Panc1 (cell line): Measurements from ENCODE around the gene STRIP1. TPM values are rescaled to one million over a fixed set of nuclear protein-coding genes. Genes with fewer than 3 reads are reported as not detected.

Experiments
- ATAC-seq: fragments of 200-7000 bp; cut with Tn5 transposase; 2 replicates; pipeline ENCODE4 v1.9.1; 2020; ENCODE audit warnings: mild to moderate bottlenecking, moderate library complexity
- BruUV-seq: library from RNA; stranded (reverse); fragments of 400-500 nt; replicated peaks from 2 replicates; lab custom pipeline; 2021; lab: Mats Ljungman, UMichigan
- CTCF ChIA-PET: fragments of 300-600 bp; sonication (Branson Sonifier 250); formaldehyde crosslinking; loops from one replicate; lab custom pipeline; 2022; ENCODE audit warnings: antibody characterized with exemption; lab: Charles Lee
- POLR2A ChIA-PET: fragments of 300-600 bp; sonication (Branson Sonifier 250); formaldehyde crosslinking; loops from one replicate; lab custom pipeline; 2022; ENCODE audit warnings: antibody characterized with exemption; lab: Charles Lee
- DNase-seq: peaks from one replicate; pipeline ENCODE4 v3.0.0-alpha.2; 2010; ENCODE audit warnings: low read depth, low spot score
- H3K27ac ChIP-seq: 2 replicates; pipeline ENCODE4 v1.5.1; 2011; ENCODE audit warnings: mild to moderate bottlenecking, low read length, inconsistent platforms
- H3K27me3 ChIP-seq: fragments of 200-500 bp; sonication (Bioruptor generic); 2 replicates; pipeline ENCODE4 v1.6.0; 2014; ENCODE audit warnings: low read length, inconsistent platforms; ENCODE audit not compliant: control insufficient read depth, insufficient read depth
- H3K36me3 ChIP-seq: fragments of 200-500 bp; sonication (Bioruptor generic); 2 replicates; pipeline ENCODE4 v1.5.1; 2014; ENCODE audit warnings: inconsistent platforms, mild to moderate bottlenecking, low read length, moderate library complexity; ENCODE audit not compliant: control insufficient read depth, insufficient read depth
- H3K4me1 ChIP-seq: 2 replicates; pipeline ENCODE4 v1.5.1; 2011; ENCODE audit warnings: inconsistent platforms, mild to moderate bottlenecking, low read length, moderate library complexity; ENCODE audit not compliant: control insufficient read depth, insufficient read depth
- H3K4me3 ChIP-seq, 2 experiments: 2 replicates each; pipeline ENCODE4 v1.5.1; 2011 to 2012; ENCODE audit warnings: low read depth in 2 of 2, low read length in 2 of 2, mild to moderate bottlenecking in 2 of 2, inconsistent platforms in 1 of 2, moderate library complexity in 1 of 2
- H3K9me3 ChIP-seq: fragments of 200-500 bp; sonication (Bioruptor generic); 2 replicates; pipeline ENCODE4 v1.5.1; 2014; ENCODE audit warnings: low read depth, mild to moderate bottlenecking, inconsistent platforms, low read length, moderate library complexity; ENCODE audit not compliant: control insufficient read depth, insufficient read depth
- CTCF ChIP-seq: fragments of 450-650 bp; IDR thresholded peaks from 2 replicates; pipeline ENCODE4 v1.5.1; 2017; ENCODE audit warnings: mild to moderate bottlenecking
- POLR2AphosphoS5 ChIP-seq: IDR thresholded peaks from 2 replicates; pipeline ENCODE4 v1.6.1; 2012; ENCODE audit warnings: mild to moderate bottlenecking, low read depth, low read length, moderate library complexity
- REST ChIP-seq, 2 experiments: IDR thresholded peaks; 2 replicates each; pipeline ENCODE4 v1.6.1; 2011 to 2012; ENCODE audit warnings: low read depth in 2 of 2, control low read depth in 1 of 2, low read length in 1 of 2, mild to moderate bottlenecking in 1 of 2, moderate library complexity in 1 of 2; ENCODE audit not compliant: insufficient read depth in 1 of 2
- SIN3A ChIP-seq: IDR thresholded peaks from 2 replicates; pipeline ENCODE4 v1.6.1; 2012; ENCODE audit warnings: low read depth, mild to moderate bottlenecking, low read length, moderate library complexity, borderline replicate concordance; ENCODE audit not compliant: insufficient read depth
- TCF7L2 ChIP-seq: IDR thresholded peaks from 2 replicates; pipeline ENCODE4 v1.6.1; 2011; ENCODE audit warnings: mild to moderate bottlenecking, low read depth, low read length, inconsistent platforms
- in situ Hi-C: cut with HindIII; loops from 2 replicates; pipeline ENCODE4 v1.10.0; 2016; ENCODE audit warnings: low sequenced_read_pairs, low pct_unique_long_range_greater_than_20kb
- intact Hi-C: fragments of 100-400 bp; cut with micrococcal nuclease; formaldehyde crosslinking; loops from one replicate; pipeline ENCODE4 v1.10.0; 2022; ENCODE audit not compliant: unreplicated experiment
- total RNA-seq: library from RNA; stranded (reverse); gene quantifications from one replicate; pipeline ENCODE4 v1.2.1, GENCODE V29; 2021; ENCODE audit not compliant: unreplicated experiment

The STRIP1 gene
- total RNA-seq, 1 experiment from 2014 or later: 26.1 TPM

- ChIA-PET CTCF (no interaction called here), POLR2A (no interaction called here)
- in situ Hi-C loops: no loop called here
- H3K36me3 ChIP-seq: no peaks in the 10 kb centered on the region
- BruUV-seq: no TSS peak
- TF ChIP-seq TCF7L2 (no peak), REST (IDR thresholded peaks at IDR 0.05; ENCODE audit: insufficient read depth in 1 of 2, low read depth in 2 of 2, low read length in 1 of 2) (no peak), CTCF (no peak), SIN3A (no peak), POLR2AphosphoS5 (no peak)
- peaks cover 3% of the 10 kb centered on the region for H3K27me3 ChIP-seq
- intact Hi-C loops: no loop called here
- ATAC-seq (no peak), DNase-seq (no peak)
- no peak overlapping the region for H3K27ac ChIP-seq
- no peak overlapping the region for H3K4me3 ChIP-seq
- no peaks in the 10 kb centered on the region for H3K4me1 ChIP-seq
- H3K9me3 ChIP-seq: no peaks in the 10 kb centered on the region
Measured at GRCh38 chr1:110089561-110090275, 55.3 kb downstream of the STRIP1 start.

GRCh38 chr1:110091381-110091780 is 57.0 kb downstream of the STRIP1 start:
- H3K9me3 ChIP-seq: no peaks in the 10 kb centered on the region
- in situ Hi-C loops: no loop called here
- H3K36me3 ChIP-seq: no peaks in the 10 kb centered on the region
- TF ChIP-seq SIN3A: no peak
- TF ChIP-seq CTCF: no peak
- no peak for TF ChIP-seq TCF7L2
- no peak for TF ChIP-seq POLR2AphosphoS5
- no peak for TF ChIP-seq REST (IDR thresholded peaks at IDR 0.05; ENCODE audit: insufficient read depth in 1 of 2, low read depth in 2 of 2, low read length in 1 of 2)
- H3K27ac ChIP-seq: no peak overlapping the region
- ChIA-PET POLR2A (no interaction called here), CTCF (interaction anchor here (1.0 kb wide), 1 partner anchor 10 kb away, joined by 3 read pairs; no protein-coding TSS in a partner anchor)
- BruUV-seq: no TSS peak
- H3K4me3 ChIP-seq: no peak overlapping the region
- DNase-seq (no peak), ATAC-seq (no peak)
- intact Hi-C loops: no loop called here
- no peaks in the 10 kb centered on the region for H3K27me3 ChIP-seq
- H3K4me1 ChIP-seq: no peaks in the 10 kb centered on the region
